H9 (cell line): ENCODE measurements around the gene APCDD1L. TPM values are rescaled to one million over a fixed set of nuclear protein-coding genes. Genes with fewer than 3 reads are reported as not detected.

ENCODE experiments used
- DNase-seq: peaks from one replicate; pipeline ENCODE4 v3.0.0-alpha.2; 2017
- H2AFZ ChIP-seq: one replicate; pipeline ENCODE4 v1.6.1; 2013; ENCODE audit warnings: mild to moderate bottlenecking, low read length, control low read depth, moderate library complexity
- H2AK5ac ChIP-seq: 2 replicates; pipeline ENCODE4 v1.6.1; 2013; ENCODE audit warnings: low read length, control low read depth, mixed read lengths; ENCODE audit not compliant: insufficient read length
- H2BK120ac ChIP-seq: one replicate; pipeline ENCODE4 v1.6.1; 2013; ENCODE audit warnings: low read depth, mild to moderate bottlenecking, low read length, control low read depth, inconsistent platforms; ENCODE audit not compliant: poor library complexity, severe bottlenecking
- H2BK12ac ChIP-seq: 2 replicates; pipeline ENCODE4 v1.6.1; 2013; ENCODE audit warnings: low read length, control low read depth, mixed read lengths, low read depth; ENCODE audit not compliant: insufficient read length
- H2BK15ac ChIP-seq: 2 replicates; pipeline ENCODE4 v1.6.1; 2013; ENCODE audit warnings: low read depth, low read length, control low read depth
- H2BK20ac ChIP-seq: one replicate; pipeline ENCODE4 v1.6.1; 2013; ENCODE audit warnings: low read depth, mild to moderate bottlenecking, low read length, control low read depth, inconsistent platforms; ENCODE audit not compliant: poor library complexity, severe bottlenecking
- H2BK5ac ChIP-seq: 2 replicates; pipeline ENCODE4 v1.6.1; 2013; ENCODE audit warnings: low read length, control low read depth, mixed read lengths; ENCODE audit not compliant: insufficient read length
- H3K14ac ChIP-seq: 2 replicates; pipeline ENCODE4 v1.6.1; 2013; ENCODE audit warnings: low read length, control low read depth; ENCODE audit not compliant: insufficient read depth
- H3K18ac ChIP-seq: 2 replicates; pipeline ENCODE4 v1.6.1; 2013; ENCODE audit warnings: low read depth, mild to moderate bottlenecking, mixed read lengths, low read length, control low read depth; ENCODE audit not compliant: insufficient read length
- H3K23ac ChIP-seq: 2 replicates; pipeline ENCODE4 v1.6.1; 2013; ENCODE audit warnings: low read length, control low read depth, mixed read lengths, low read depth; ENCODE audit not compliant: insufficient read length
- H3K23me2 ChIP-seq: 2 replicates; pipeline ENCODE4 v1.6.1; 2013; ENCODE audit warnings: low read depth, mild to moderate bottlenecking, mixed read lengths, low read length, control low read depth; ENCODE audit not compliant: insufficient read length, poor library complexity, severe bottlenecking
- H3K27ac ChIP-seq: 2 replicates; pipeline ENCODE4 v1.5.1; 2013; ENCODE audit warnings: low read length, control low read depth, mixed read lengths, low read depth; ENCODE audit not compliant: insufficient read length
- H3K27me3 ChIP-seq: 2 replicates; pipeline ENCODE4 v1.6.1; 2013; ENCODE audit warnings: low read length, control low read depth, inconsistent platforms; ENCODE audit not compliant: insufficient read depth
- H3K4ac ChIP-seq: 2 replicates; pipeline ENCODE4 v1.6.1; 2013; ENCODE audit warnings: low read depth, mild to moderate bottlenecking, control low read depth, inconsistent platforms, low read length, moderate library complexity
- H3K4me1 ChIP-seq: 2 replicates; pipeline ENCODE4 v1.6.1; 2013; ENCODE audit warnings: low read length, control low read depth, inconsistent platforms; ENCODE audit not compliant: insufficient read depth
- H3K4me2 ChIP-seq: 2 replicates; pipeline ENCODE4 v1.6.1; 2013; ENCODE audit warnings: low read length, control low read depth, mixed read lengths; ENCODE audit not compliant: insufficient read length, insufficient read depth
- H3K56ac ChIP-seq: 2 replicates; pipeline ENCODE4 v1.6.1; 2013; ENCODE audit warnings: low read depth, mild to moderate bottlenecking, mixed read lengths, low read length, control low read depth; ENCODE audit not compliant: insufficient read length
- H3K79me1 ChIP-seq: 2 replicates; pipeline ENCODE4 v1.6.1; 2013; ENCODE audit warnings: low read depth, mild to moderate bottlenecking, moderate library complexity, low read length, control low read depth, inconsistent platforms; ENCODE audit not compliant: insufficient read depth, poor library complexity, severe bottlenecking
- H3K79me2 ChIP-seq: 2 replicates; pipeline ENCODE4 v1.6.1; 2013; ENCODE audit warnings: low read length, control low read depth, inconsistent platforms; ENCODE audit not compliant: insufficient read depth
- H3K9ac ChIP-seq: 2 replicates; pipeline ENCODE4 v1.6.1; 2013; ENCODE audit warnings: low read length, control low read depth, mixed read lengths; ENCODE audit not compliant: insufficient read length; ENCODE audit errors: extremely low read depth
- H3K9me3 ChIP-seq: one replicate; pipeline ENCODE4 v1.6.1; 2013; ENCODE audit warnings: low read depth, low read length, inconsistent platforms; ENCODE audit not compliant: control insufficient read depth
- H3T11ph ChIP-seq: one replicate; pipeline ENCODE4 v1.6.1; 2013; ENCODE audit warnings: mild to moderate bottlenecking, low read length, control low read depth, inconsistent platforms
- H4K20me1 ChIP-seq: one replicate; pipeline ENCODE4 v1.6.1; 2013; ENCODE audit not compliant: control insufficient read depth, insufficient read length, insufficient read depth
- H4K5ac ChIP-seq: 2 replicates; pipeline ENCODE4 v1.6.1; 2013; ENCODE audit warnings: low read depth, mild to moderate bottlenecking, mixed read lengths, low read length, control low read depth; ENCODE audit not compliant: insufficient read length
- H4K8ac ChIP-seq: replicated peaks from 2 replicates; pipeline ENCODE4 v1.6.1; 2013; ENCODE audit warnings: low read length, control low read depth, mixed read lengths, low read depth; ENCODE audit not compliant: insufficient read length
- H4K91ac ChIP-seq: 2 replicates; pipeline ENCODE4 v1.6.1; 2013; ENCODE audit warnings: low read depth, mild to moderate bottlenecking, moderate library complexity, mixed read lengths, low read length, control low read depth; ENCODE audit not compliant: insufficient read length
- H3K27ac Mint-ChIP-seq, 3 experiments: 2 replicates in 2 of 3; 3 replicates in 1 of 3; pipeline ENCODE4 v1.8.0; 2020 to 2021; ENCODE audit warnings: mixed read lengths in 3 of 3, mild to moderate bottlenecking in 1 of 3, moderate library complexity in 1 of 3
- H3K27me3 Mint-ChIP-seq: 2 replicates; pipeline ENCODE4 v1.8.0; 2021; ENCODE audit warnings: low read depth, mild to moderate bottlenecking, moderate library complexity, mixed read lengths
- H3K36me3 Mint-ChIP-seq, 3 experiments: 2 replicates in 2 of 3; 3 replicates in 1 of 3; pipeline ENCODE4 v1.8.0; 2020 to 2021; ENCODE audit warnings: low read depth in 3 of 3, mixed read lengths in 3 of 3; ENCODE audit not compliant: insufficient read depth in 1 of 3
- H3K4me1 Mint-ChIP-seq, 2 experiments: 2 replicates each; pipeline ENCODE4 v1.8.0; 2020; ENCODE audit warnings: mixed read lengths in 2 of 2
- H3K4me3 Mint-ChIP-seq, 2 experiments: 2 replicates in 1 of 2; 3 replicates in 1 of 2; pipeline ENCODE4 v1.8.0; 2020 to 2021; ENCODE audit warnings: mild to moderate bottlenecking in 2 of 2, mixed read lengths in 2 of 2, moderate library complexity in 1 of 2
- H3K9me3 Mint-ChIP-seq, 2 experiments: 2 replicates in 1 of 2; 3 replicates in 1 of 2; pipeline ENCODE4 v1.8.0; 2020; ENCODE audit warnings: mild to moderate bottlenecking in 2 of 2, mixed read lengths in 2 of 2, moderate library complexity in 1 of 2
- CTCF ChIP-seq: fragments of 200-600 bp; sonication (generic); conservative IDR thresholded peaks from 3 replicates; pipeline ENCODE4 v1.8.0; 2021; ENCODE audit warnings: antibody characterized with exemption, mild to moderate bottlenecking
- WGBS: extraction: QIAGEN DNeasy Blood & Tissue Kit; methylation state at CpG from one replicate; pipeline ENCODE4 v1.1.7; 2013; ENCODE audit warnings: missing lambda C conversion rate, low lambda C conversion rate, mixed read lengths; ENCODE audit not compliant: insufficient read length; ENCODE audit errors: extremely low coverage; 5-methylcytosine and 5-hydroxymethylcytosine counted together
- total RNA-seq: library from RNA; stranded (reverse); gene quantifications from 2 replicates; pipeline ENCODE4 v1.2.1, GENCODE V29; 2021

APCDD1L gene
- total RNA-seq, 1 experiment from 2014 or later, result 0.68 TPM

- no peak for DNase-seq
- no peak overlapping the region for H3K14ac ChIP-seq
- H2BK20ac ChIP-seq, result no peak overlapping the region
- no peak overlapping the region for H3K18ac ChIP-seq
- no peak overlapping the region for H4K8ac ChIP-seq
- no peak overlapping the region for H2BK120ac ChIP-seq
- no peaks in the 10 kb centered on the region for H3K79me2 ChIP-seq
- Mint-ChIP-seq H3K27ac (no peak overlapping the region), H3K9me3 (peaks cover 7 to 17% of the 10 kb centered on the region in 2 experiments; a peak in 4 of 5 replicates), H3K36me3 (peaks cover 0 to 14% (median 3%) of the 10 kb centered on the region in 3 experiments; a peak in 4 of 7 replicates), H3K4me1 (no peaks in the 10 kb centered on the region), H3K4me3 (no peak overlapping the region), H3K27me3 (peaks cover 9% of the 10 kb centered on the region)
- no peaks in the 10 kb centered on the region for H3K79me1 ChIP-seq
- H2BK12ac ChIP-seq, result no peak overlapping the region
- no peak overlapping the region for H3K4me2 ChIP-seq
- H3K4me1 ChIP-seq, result no peaks in the 10 kb centered on the region
- H3K27me3 ChIP-seq, result no peaks in the 10 kb centered on the region
- no peak overlapping the region for H3K4ac ChIP-seq
- WGBS, result no CpG with 5 or more reads among the region's 13 CpGs
- no peaks in the 10 kb centered on the region for H3K23me2 ChIP-seq
- no peaks in the 10 kb centered on the region for H4K20me1 ChIP-seq
- no peaks in the 10 kb centered on the region for H3K9me3 ChIP-seq
- H4K91ac ChIP-seq, result no peak overlapping the region
- H3K56ac ChIP-seq, result no peak overlapping the region
- H2AK5ac ChIP-seq, result no peak overlapping the region
- TF ChIP-seq CTCF, result no peak
- H3K27ac ChIP-seq, result no peak overlapping the region
- H2AFZ ChIP-seq, result no peak overlapping the region
- H3K23ac ChIP-seq, result no peak overlapping the region
- no peak overlapping the region for H3T11ph ChIP-seq
- no peak overlapping the region for H3K9ac ChIP-seq
- H4K5ac ChIP-seq, result no peak overlapping the region
- H2BK5ac ChIP-seq, result no peak overlapping the region
- no peak overlapping the region for H2BK15ac ChIP-seq
Measured at GRCh38 chr20:58497724-58498469, 17.3 kb downstream of the APCDD1L start.
